ENCODE data around the gene MCCC1.

Gene MCCC1

GRCh38 chr3:182979674-182980191 is 119.6 kb downstream of the MCCC1 start:
- peak; percentile 46 to 49 for DNase-seq

- DNase-seq = no peak
Observed at GRCh38 chr3:182979103-182979673, 120.1 kb downstream of the MCCC1 start.

GRCh38 chr3:182978387-182978786 is 120.9 kb downstream of the MCCC1 start:
- no peak for DNase-seq

- DNase-seq = no peak
Observed at GRCh38 chr3:182973047-182973446, 126.2 kb downstream of the MCCC1 start.

- DNase-seq = no peak
Observed at GRCh38 chr3:182972387-182972786, 126.9 kb downstream of the MCCC1 start.

GRCh38 chr3:182971637-182972036 is 127.7 kb downstream of the MCCC1 start:
- DNase-seq = no peak

- DNase-seq = no peak
Observed at GRCh38 chr3:182970811-182971418, 128.4 kb downstream of the MCCC1 start.

- DNase-seq = no peak
Observed at GRCh38 chr3:182969853-182970252, 129.4 kb downstream of the MCCC1 start.

GRCh38 chr3:182969277-182969676 is 130.0 kb downstream of the MCCC1 start:
- no peak for DNase-seq

- DNase-seq = no peak
Observed at GRCh38 chr3:182967218-182968204, 131.8 kb downstream of the MCCC1 start.

- DNase-seq = no peak
Observed at GRCh38 chr3:182965861-182966366, 133.4 kb downstream of the MCCC1 start.

Measured in activated T-cell treated with anti-CD3 and anti-CD28 coated beads, Interleukin-2, amount 50 U/mL, for 48 hours (primary cell).